Mucosa of descending colon (tissue), 3 donors: ENCODE measurements around the gene KATNB1. TPM values are rescaled to one million over a fixed set of nuclear protein-coding genes. Genes with fewer than 3 reads are reported as not detected.

Source experiments
- ATAC-seq: fragments of 200-7000 bp; cut with Tn5 transposase; one replicate; pipeline ENCODE4 v1.9.1; 2020; ENCODE audit warnings: mild to moderate bottlenecking, moderate library complexity
- DNase-seq, 3 donors: peaks; one replicate each; pipeline ENCODE4 v3.0.0-alpha.2; 2020
- H3K36me3 ChIP-seq: fragments of 200-600 bp; one replicate; pipeline ENCODE4 v1.8.0; 2021; ENCODE audit warnings: low read depth, mild to moderate bottlenecking
- H3K4me1 ChIP-seq: fragments of 200-600 bp; one replicate; pipeline ENCODE4 v1.8.0; 2021; ENCODE audit warnings: low read depth, mild to moderate bottlenecking
- H3K4me3 ChIP-seq: fragments of 200-600 bp; one replicate; pipeline ENCODE4 v1.8.0; 2021; ENCODE audit warnings: mild to moderate bottlenecking
- H3K9me3 ChIP-seq: fragments of 200-600 bp; one replicate; pipeline ENCODE4 v1.8.0; 2021; ENCODE audit warnings: mild to moderate bottlenecking
- CTCF ChIP-seq: fragments of 200-600 bp; IDR thresholded peaks from one replicate; pipeline ENCODE4 v1.8.0; 2022; ENCODE audit warnings: antibody characterized with exemption, mild to moderate bottlenecking
- intact Hi-C, 2 donors: fragments of 100-400 bp; cut with DNase I in 1 of 2; cut with micrococcal nuclease in 1 of 2; formaldehyde crosslinking; loops; one replicate each; pipeline versions ENCODE4 v1.11.0 to v1.11.1; 2022; cut with DNase I, micrococcal nuclease
- total RNA-seq, 3 donors: library from RNA; stranded (reverse); fragmentation: NEBNext Ultra II Directional in 2 of 3; extraction: Animal tissue kit (Norgen Biotek cat#: 25700) in 2 of 3; gene quantifications; one replicate each; pipeline versions ENCODE4 v1.2.1 to v1.2.4, GENCODE V29; 2021 to 2023
- donor health status: DM: no; HTN: no; CAD: no; lungs with moderate emphysema.
- donor health status: DM: no; HTN: no; CAD: no.
- donor health status: DM: no; HTN: yes; CAD: no.

Gene KATNB1
- total RNA-seq, 3 donors from 2014 or later, result 12.8 to 21.1 (median 17.9) TPM

DNA sequence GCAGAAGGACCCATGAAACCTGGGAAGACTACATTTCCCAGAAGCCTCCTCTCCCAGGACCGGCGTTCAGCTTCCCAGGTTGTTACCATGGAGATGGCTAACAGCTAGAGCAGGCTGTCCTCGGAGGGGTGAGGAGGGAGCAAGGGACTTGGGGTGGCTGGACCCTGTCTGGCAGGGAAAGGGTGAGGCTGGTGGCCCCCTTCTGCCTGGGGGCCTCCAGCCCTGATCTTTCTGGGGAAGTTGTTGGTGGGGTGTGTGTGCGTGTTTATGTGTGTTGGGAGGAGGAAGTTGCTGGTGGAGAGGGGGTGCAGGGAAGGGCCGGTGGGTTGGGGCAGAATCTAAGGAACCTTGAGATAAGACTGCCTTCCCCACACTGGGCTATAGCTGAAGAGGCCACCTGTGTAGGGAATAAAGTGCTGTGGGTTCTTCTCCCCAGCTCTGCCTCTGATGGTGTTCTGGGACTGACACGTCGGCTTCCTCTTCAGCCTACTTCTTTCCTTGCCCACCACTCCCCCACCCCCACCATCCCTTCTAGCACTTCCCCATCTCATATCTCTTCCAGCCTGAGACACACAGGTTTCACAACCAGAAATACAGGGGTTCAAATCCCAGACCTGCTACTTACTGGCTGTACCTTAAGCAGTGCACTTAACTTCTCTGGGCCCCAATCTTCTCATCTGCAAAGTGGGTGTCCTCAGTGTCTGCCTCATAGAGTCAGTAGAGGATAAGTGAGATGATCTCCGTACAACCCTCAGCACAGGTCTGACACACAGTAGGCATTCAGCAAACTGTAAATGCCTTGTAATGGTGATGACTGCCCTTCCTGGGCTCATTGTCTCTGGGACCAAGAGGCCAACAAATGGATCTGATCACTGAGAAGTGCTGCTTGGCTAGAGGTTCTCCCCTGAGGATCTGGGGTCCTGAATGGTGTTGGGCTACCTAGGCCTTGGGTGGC is 40.6 kb upstream of the KATNB1 start, which contains the start of gene DRC7:
TSS of gene DRC7 (plus strand) at position 82 of the 955 bp plus-strand sequence. CDS start 3,144 bp downstream, outside the sequence.
- peak in 2 of 3 donors; percentile 31 to 35 for DNase-seq
- Histone ChIP-seq H3K4me3 (no peak within 1 kb of the TSS), H3K9me3 (no peaks in the 10 kb centered on the region), H3K4me1 (no peaks in the 10 kb centered on the region), H3K36me3 (no peaks in the 10 kb centered on the region)
- peak; percentile 76 for ATAC-seq
- intact Hi-C loops, result no loop called here
- no peak for TF ChIP-seq CTCF

DNA sequence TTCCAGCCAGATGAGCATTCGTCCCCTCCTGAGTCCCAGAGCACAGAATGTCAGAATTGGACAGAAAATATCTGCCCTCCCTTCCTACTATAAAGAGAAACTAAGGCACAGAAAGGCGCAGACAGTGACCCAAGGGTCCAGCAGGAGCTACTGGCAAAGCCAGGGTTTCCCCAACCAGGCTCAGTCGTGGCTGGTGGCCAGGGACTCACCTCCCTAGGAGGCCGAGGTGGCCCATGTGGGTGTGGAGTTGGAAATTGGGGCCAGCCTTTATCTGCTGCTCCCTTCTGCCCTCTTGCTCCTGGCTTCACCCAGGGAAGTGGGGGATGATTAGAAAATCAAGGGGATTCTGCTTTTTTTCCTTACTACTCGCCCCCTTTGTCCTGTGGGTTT is 39.9 kb upstream of the KATNB1 start:
- Histone ChIP-seq H3K4me1 (no peaks in the 10 kb centered on the region), H3K36me3 (no peaks in the 10 kb centered on the region), H3K9me3 (no peaks in the 10 kb centered on the region), H3K4me3 (no peak overlapping the region)
- intact Hi-C loops, result no loop called here
- no peak for TF ChIP-seq CTCF
- ATAC-seq (no peak), DNase-seq (no peak)

DNA sequence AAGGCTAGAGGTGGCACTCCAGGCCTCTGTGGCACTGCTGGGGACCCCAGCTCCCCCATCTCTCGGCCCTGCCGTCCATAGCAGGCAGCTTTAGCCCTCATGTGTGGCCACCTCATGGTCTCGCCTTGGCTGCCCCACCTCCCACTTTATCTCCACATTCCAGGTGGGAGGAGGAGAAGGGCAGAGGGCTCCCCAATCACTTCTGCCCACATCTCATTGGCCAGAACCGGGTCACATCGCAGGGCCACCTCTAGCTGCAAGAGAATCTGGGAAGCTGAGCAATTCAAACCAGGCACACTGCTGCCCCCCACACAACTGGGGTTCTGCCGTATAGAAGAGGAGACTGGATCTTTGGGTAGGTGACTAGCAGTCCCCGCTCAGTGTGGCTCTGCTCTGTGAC is 39.3 kb upstream of the KATNB1 start:
- TF ChIP-seq CTCF, result no peak
- no peaks in the 10 kb centered on the region for H3K9me3 ChIP-seq
- H3K36me3 ChIP-seq, result no peaks in the 10 kb centered on the region
- intact Hi-C loops, result no loop called here
- ATAC-seq (no peak), DNase-seq (no peak)
- H3K4me1 ChIP-seq, result no peaks in the 10 kb centered on the region
- no peak overlapping the region for H3K4me3 ChIP-seq

- DNase-seq (no peak), ATAC-seq (no peak)
- Histone ChIP-seq H3K9me3 (no peaks in the 10 kb centered on the region), H3K4me1 (no peaks in the 10 kb centered on the region), H3K4me3 (no peak overlapping the region), H3K36me3 (no peaks in the 10 kb centered on the region)
- intact Hi-C loops, result no loop called here
- TF ChIP-seq CTCF, result no peak
Measured at GRCh38 chr16:57697896-57698537, 37.6 kb upstream of the KATNB1 start.

- Histone ChIP-seq H3K36me3 (no peaks in the 10 kb centered on the region), H3K4me3 (no peak overlapping the region), H3K4me1 (no peaks in the 10 kb centered on the region), H3K9me3 (no peaks in the 10 kb centered on the region)
- DNase-seq, result no peak
- intact Hi-C loops, result no loop called here
- ATAC-seq, result no peak
- TF ChIP-seq CTCF, result no peak
Measured at GRCh38 chr16:57698812-57699405, 36.7 kb upstream of the KATNB1 start.
